D721Med (cell line): ENCODE measurements around the gene WFDC10B.

ENCODE experiments used
- DNase-seq: peaks from one replicate; pipeline ENCODE4 v3.0.0; 2011; ENCODE audit warnings: low spot score; ENCODE audit not compliant: insufficient read length
- FAIRE-seq: peaks from 2 replicates; lab custom pipeline; 2011; peaks lifted over from hg19 to GRCh38; lab: Jason Lieb, UNC
- TF ChIP-seq, protein P1 (sequence below): IDR thresholded peaks from 2 replicates; pipeline ENCODE4 v1.5.1; 2012; ENCODE audit warnings: mild to moderate bottlenecking, control low read depth; ENCODE audit not compliant: insufficient read depth; ENCODE audit errors: missing control alignments

WFDC10B gene

DNA sequence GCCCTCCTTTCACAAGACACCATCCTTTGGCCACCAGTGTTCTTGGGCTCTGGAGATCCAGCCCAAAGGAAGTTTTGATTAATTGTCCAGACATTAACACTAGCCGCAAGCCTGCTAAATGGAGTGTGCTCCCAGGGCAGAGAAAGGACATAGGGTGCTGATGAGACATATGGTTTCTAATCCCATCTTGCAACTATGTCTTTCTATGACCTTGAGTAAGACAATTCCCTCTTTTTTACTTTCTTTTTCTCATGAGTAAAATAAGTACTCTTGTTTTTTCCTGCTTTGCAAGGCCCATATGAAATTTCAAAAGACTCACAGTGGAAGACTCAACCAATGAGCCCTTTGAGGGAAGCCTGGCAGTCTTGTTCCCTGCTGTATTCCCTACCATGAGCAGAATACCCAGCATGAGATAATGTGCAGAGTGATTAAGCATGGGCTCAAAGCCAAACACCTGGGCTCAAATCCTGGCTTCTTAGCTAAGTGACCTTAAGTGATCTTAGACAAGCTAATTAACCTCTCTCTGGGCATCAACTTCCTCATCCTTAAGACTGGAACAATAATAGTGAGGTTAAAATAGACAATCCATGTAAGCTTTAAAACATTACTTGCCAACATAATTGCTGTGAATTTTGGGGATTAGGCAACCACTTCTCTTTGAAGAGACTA lies at the start of gene WFDC10B:
WFDC10B (minus strand) TSS at position 51 of the 669 bp plus-strand sequence. CDS start 19,027 bp downstream, outside the sequence.
- DNase-seq (no peak), FAIRE-seq (no peak)
- TF ChIP-seq, protein P1, sequence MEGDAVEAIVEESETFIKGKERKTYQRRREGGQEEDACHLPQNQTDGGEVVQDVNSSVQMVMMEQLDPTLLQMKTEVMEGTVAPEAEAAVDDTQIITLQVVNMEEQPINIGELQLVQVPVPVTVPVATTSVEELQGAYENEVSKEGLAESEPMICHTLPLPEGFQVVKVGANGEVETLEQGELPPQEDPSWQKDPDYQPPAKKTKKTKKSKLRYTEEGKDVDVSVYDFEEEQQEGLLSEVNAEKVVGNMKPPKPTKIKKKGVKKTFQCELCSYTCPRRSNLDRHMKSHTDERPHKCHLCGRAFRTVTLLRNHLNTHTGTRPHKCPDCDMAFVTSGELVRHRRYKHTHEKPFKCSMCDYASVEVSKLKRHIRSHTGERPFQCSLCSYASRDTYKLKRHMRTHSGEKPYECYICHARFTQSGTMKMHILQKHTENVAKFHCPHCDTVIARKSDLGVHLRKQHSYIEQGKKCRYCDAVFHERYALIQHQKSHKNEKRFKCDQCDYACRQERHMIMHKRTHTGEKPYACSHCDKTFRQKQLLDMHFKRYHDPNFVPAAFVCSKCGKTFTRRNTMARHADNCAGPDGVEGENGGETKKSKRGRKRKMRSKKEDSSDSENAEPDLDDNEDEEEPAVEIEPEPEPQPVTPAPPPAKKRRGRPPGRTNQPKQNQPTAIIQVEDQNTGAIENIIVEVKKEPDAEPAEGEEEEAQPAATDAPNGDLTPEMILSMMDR = no peak

DNA sequence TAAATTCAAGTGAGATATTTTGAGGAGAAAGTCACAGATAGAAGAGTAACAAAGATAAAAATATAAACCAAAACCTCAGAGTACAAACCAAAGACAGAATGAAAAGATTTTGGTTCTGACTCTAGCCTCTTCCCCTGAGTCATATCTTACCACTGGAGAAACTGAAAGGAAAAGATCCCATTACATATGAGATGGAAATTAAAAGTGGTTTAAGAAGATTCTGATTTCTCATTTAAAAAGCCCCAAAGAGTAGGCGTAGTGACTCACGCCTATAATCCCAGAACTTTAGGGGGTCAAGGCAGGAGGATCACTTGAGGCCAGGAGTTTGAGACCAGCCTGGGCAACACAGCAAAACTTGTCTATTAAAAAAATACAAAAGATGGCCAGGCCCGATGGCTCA lies 47.9 kb upstream of the WFDC10B start:
- TF ChIP-seq, protein P1 = no peak
- DNase-seq (no peak), FAIRE-seq (no peak)

DNA sequence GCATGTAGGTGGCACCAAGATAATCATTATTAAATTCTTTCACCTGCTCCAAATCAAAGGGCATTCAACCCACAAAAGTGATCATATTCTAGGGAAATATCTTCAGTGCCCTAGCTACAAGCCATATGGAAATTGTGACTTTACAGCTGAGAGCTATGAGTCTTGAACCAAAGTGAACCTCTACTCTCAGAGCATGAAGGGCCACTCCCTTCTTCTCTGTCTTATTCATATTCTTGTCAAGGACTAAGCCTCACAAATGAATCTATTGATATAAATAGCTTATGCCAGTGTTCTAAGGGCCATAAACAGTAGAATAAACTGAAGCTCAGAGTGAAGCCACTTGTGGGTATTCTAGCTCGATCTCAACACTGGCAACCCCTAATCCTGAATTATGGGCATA lies 46.9 kb upstream of the WFDC10B start:
- TF ChIP-seq, protein P1 = no peak
- no peak for DNase-seq
- FAIRE-seq = no peak

DNA sequence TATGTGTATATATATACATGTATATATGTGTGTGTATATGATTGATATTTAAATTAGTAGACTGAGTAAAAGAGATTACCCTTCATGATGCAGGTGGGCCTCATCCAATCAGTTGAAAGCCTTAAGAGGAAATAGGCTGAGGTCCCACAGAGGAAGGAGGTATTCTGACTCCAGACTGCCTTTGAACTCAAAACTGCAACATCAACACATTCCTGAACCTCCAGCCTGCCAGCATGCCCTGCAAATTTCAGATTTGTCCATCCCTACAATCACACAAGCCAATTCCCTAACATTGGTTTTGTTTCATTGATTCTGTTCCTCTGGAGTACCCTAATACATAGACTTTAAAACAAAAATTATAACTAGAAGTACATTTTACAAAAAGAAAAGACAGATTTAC lies 40.2 kb upstream of the WFDC10B start:
- no peak for DNase-seq
- no peak for FAIRE-seq
- TF ChIP-seq, protein P1 = no peak

DNA sequence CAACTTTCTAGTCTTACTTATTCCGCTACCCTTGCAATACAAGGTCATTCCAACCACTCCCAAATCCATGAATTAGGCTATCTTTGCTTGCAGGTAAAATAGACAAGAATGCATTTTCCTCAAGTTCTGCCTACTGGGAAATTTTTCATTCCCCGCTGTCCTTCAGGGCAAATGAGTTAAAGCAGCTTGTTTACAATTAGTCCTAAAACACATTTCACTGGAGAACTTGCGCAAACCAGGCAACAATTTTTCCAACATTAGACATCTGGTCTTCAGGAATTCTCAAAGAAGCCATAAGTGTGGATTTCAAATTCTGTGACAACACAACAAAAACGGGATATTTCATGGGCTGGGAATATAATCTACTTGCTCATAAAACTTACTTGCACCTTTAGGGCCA lies 37.8 kb upstream of the WFDC10B start:
- FAIRE-seq (no peak), DNase-seq (no peak)
- TF ChIP-seq, protein P1 = no peak

DNA sequence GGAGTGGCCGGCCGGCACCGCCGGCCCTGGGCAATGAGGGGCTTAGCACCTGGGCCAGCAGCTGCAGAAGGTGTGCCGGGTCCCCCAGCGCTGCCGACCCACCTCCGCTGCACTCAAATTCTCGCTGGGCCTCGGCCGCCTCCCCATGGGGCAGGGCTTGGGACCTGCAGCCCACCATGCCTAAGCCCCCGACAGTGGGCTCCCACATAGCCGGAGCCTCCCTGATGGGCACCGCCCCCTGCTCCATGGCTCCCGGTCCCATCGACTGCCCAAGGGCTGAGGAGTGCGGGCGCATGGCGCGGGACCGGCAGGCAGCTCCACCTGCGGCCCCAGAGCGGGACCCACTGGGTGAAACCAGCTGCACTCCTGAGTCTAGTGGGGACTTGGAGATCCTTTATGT lies 31.2 kb upstream of the WFDC10B start:
- TF ChIP-seq, protein P1 = no peak
- no peak for DNase-seq
- no peak for FAIRE-seq

DNA sequence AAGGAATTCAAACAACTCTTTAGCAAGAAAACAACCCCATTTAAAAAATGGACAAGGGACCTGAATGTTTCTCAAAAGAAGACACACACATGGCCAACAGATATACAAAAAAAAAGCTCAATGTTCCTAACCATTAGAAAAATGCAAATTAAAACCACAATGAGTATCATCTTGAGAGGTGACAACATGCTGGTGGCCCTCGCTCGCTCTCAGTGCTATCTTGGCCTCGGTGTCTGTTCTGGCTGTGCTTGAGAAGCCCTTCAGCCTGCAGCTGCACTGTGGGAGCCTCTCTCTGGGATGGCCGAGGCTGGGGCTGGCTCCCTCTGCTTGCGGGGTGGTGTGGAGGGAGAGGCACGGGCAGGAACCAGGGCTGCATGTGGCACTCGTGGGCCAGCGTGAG lies 30.7 kb upstream of the WFDC10B start:
- TF ChIP-seq, protein P1 = no peak
- DNase-seq = no peak
- no peak for FAIRE-seq
